OCI-LY7 (cell line): ENCODE results near the gene ARFIP1. TPM values are rescaled to one million over a fixed set of nuclear protein-coding genes. Genes with fewer than 3 reads are reported as not detected.

Experiments used
- BruUV-seq: library from RNA; stranded (reverse); fragments of 400-500 nt; replicated peaks from 2 replicates; lab custom pipeline; 2021; lab: Mats Ljungman, UMichigan
- CTCF ChIA-PET: fragments of 300-600 bp; sonication (Branson Sonifier 250); formaldehyde crosslinking; loops from one replicate; lab custom pipeline; 2022; ENCODE audit warnings: antibody characterized with exemption; ENCODE audit not compliant: unreplicated experiment; lab: Charles Lee
- POLR2A ChIA-PET: fragments of 300-600 bp; sonication (Branson Sonifier 250); formaldehyde crosslinking; loops from one replicate; lab custom pipeline; 2022; ENCODE audit warnings: antibody characterized with exemption; lab: Charles Lee
- DNase-seq: peaks from one replicate; pipeline ENCODE4 v3.0.0-alpha.2; 2015; ENCODE audit warnings: low spot score
- H2AFZ ChIP-seq: fragments of 200-600 bp; sonication (generic), shearing (Covaris generic); 2 replicates; pipeline ENCODE4 v1.6.1; 2014; ENCODE audit warnings: mild to moderate bottlenecking, antibody characterized with exemption, low read length, moderate library complexity
- H3K27ac ChIP-seq: fragments of 200-600 bp; sonication (generic); 2 replicates; pipeline ENCODE4 v1.5.1; 2014; ENCODE audit warnings: mixed run types, low read depth, mild to moderate bottlenecking, moderate library complexity, low read length, inconsistent platforms; ENCODE audit not compliant: poor library complexity, severe bottlenecking
- H3K36me3 ChIP-seq: fragments of 200-600 bp; sonication (generic); 2 replicates; pipeline ENCODE4 v1.6.1; 2014; ENCODE audit warnings: mild to moderate bottlenecking, antibody characterized with exemption, low read length, moderate library complexity, mixed read lengths; ENCODE audit not compliant: insufficient read depth
- H3K4me1 ChIP-seq: fragments of 200-600 bp; sonication (generic); 2 replicates; pipeline ENCODE4 v1.5.1; 2014; ENCODE audit warnings: mild to moderate bottlenecking, low read length; ENCODE audit not compliant: insufficient read depth, poor library complexity, severe bottlenecking
- H3K4me2 ChIP-seq: fragments of 200-600 bp; sonication (generic); 2 replicates; pipeline ENCODE4 v1.6.1; 2014; ENCODE audit warnings: mild to moderate bottlenecking, low read length
- H3K4me3 ChIP-seq: fragments of 200-600 bp; sonication (generic); 2 replicates; pipeline ENCODE4 v1.5.1; 2014; ENCODE audit warnings: mild to moderate bottlenecking, low read depth, low read length; ENCODE audit not compliant: poor library complexity, severe bottlenecking
- H3K79me2 ChIP-seq: fragments of 200-600 bp; sonication (generic); 2 replicates; pipeline ENCODE4 v1.6.1; 2016; ENCODE audit warnings: low read depth, mild to moderate bottlenecking, low read length, moderate library complexity, mixed read lengths; ENCODE audit not compliant: insufficient read depth
- H3K9me2 ChIP-seq: fragments of 200-600 bp; sonication (generic); 2 replicates; pipeline ENCODE4 v1.6.1; 2016; ENCODE audit warnings: mild to moderate bottlenecking, low read length, mixed read lengths; ENCODE audit not compliant: insufficient read depth
- H3K9me3 ChIP-seq: fragments of 200-600 bp; sonication (generic); 2 replicates; pipeline ENCODE4 v1.6.1; 2014; ENCODE audit warnings: mild to moderate bottlenecking, mixed run types, low read length, mixed read lengths
- H4K20me1 ChIP-seq: fragments of 200-600 bp; sonication (generic); 2 replicates; pipeline ENCODE4 v1.6.1; 2014; ENCODE audit warnings: mild to moderate bottlenecking, antibody characterized with exemption, low read length, moderate library complexity, mixed read lengths; ENCODE audit not compliant: insufficient read depth
- EZH2phosphoT487 ChIP-seq: fragments of 200-600 bp; sonication (generic); IDR thresholded peaks from 2 replicates; pipeline ENCODE4 v1.6.1; 2018; ENCODE audit warnings: low read depth, borderline replicate concordance, mild to moderate bottlenecking, mixed run types, antibody characterized with exemption, low read length, moderate library complexity, mixed read lengths
- intact Hi-C: fragments of 100-400 bp; cut with micrococcal nuclease; formaldehyde crosslinking; loops from one replicate; pipeline ENCODE4 v1.10.0; 2022; ENCODE audit not compliant: unreplicated experiment
- total RNA-seq, 2 experiments: library from RNA; depleted of rRNA in 1 of 2; stranded (reverse); fragments of >200 nt in 1 of 2; shearing (Covaris generic) in 1 of 2; gene quantifications; 2 replicates each; pipeline ENCODE4 v1.2.3, GENCODE V29; 2014 to 2022
- TF ChIP-seq, protein P1 (sequence below): fragments of 200-600 bp; sonication (generic); conservative IDR thresholded peaks from 2 replicates; pipeline ENCODE4 v1.5.1; 2014; ENCODE audit warnings: mild to moderate bottlenecking, antibody characterized with exemption, low read length, moderate library complexity, mixed read lengths

ARFIP1 gene
- total RNA-seq, 2 experiments from 2014 or later = 27.0 to 29.3 TPM

DNA sequence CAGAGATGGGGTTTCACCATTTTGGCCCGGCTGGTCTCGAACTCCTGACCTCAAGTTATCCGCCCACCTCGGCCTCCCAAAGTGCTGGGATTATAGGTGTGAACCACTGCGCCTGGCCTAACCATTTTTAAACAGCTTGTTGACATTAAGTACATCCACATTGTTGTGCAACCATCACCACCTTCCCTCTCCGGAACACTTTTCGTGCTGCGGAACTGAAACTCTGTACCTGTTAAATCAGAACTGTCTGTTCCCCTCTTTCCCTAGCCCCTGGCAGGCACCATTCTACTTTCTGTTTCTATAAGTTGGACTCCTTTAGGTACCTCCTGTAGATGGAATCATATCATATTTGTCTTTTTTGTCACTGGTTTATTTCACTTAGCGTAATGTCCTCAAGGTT lies 165.9 kb downstream of the ARFIP1 start:
- DNase-seq = no peak
- intact Hi-C loops = no loop called here
- H2AFZ ChIP-seq = no peak overlapping the region
- H3K4me3 ChIP-seq = no peak overlapping the region
- no TSS peak for BruUV-seq
- H3K9me2 ChIP-seq = no peaks in the 10 kb centered on the region
- no peaks in the 10 kb centered on the region for H3K9me3 ChIP-seq
- H4K20me1 ChIP-seq = no peaks in the 10 kb centered on the region
- no peaks in the 10 kb centered on the region for H3K36me3 ChIP-seq
- TF ChIP-seq EZH2phosphoT487 = no peak
- TF ChIP-seq, protein P1, sequence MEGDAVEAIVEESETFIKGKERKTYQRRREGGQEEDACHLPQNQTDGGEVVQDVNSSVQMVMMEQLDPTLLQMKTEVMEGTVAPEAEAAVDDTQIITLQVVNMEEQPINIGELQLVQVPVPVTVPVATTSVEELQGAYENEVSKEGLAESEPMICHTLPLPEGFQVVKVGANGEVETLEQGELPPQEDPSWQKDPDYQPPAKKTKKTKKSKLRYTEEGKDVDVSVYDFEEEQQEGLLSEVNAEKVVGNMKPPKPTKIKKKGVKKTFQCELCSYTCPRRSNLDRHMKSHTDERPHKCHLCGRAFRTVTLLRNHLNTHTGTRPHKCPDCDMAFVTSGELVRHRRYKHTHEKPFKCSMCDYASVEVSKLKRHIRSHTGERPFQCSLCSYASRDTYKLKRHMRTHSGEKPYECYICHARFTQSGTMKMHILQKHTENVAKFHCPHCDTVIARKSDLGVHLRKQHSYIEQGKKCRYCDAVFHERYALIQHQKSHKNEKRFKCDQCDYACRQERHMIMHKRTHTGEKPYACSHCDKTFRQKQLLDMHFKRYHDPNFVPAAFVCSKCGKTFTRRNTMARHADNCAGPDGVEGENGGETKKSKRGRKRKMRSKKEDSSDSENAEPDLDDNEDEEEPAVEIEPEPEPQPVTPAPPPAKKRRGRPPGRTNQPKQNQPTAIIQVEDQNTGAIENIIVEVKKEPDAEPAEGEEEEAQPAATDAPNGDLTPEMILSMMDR = no peak
- H3K79me2 ChIP-seq = no peaks in the 10 kb centered on the region
- CTCF ChIA-PET = no interaction called here
- no peak overlapping the region for H3K4me2 ChIP-seq
- POLR2A ChIA-PET = no interaction called here
- no peaks in the 10 kb centered on the region for H3K4me1 ChIP-seq
- no peak overlapping the region for H3K27ac ChIP-seq

DNA sequence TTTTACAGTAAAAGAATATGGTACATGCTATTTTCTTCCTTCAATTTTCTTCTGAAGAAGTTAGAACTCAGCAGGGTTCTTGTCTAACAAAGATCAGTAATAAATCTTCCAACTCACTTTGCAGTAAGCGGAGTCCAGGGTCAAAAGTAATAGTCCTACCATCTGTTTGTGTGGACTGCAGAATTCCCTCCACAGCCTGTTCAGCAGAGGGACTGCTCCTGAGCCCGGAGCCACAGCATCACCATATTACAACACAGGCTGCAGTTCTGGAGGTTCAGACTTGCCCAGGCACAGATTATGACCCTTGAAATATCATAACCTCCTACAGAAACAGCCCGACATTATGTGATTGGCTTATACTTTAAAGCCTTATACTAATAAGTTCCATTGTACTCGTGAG lies 166.7 kb downstream of the ARFIP1 start:
- Histone ChIP-seq H3K79me2 (no peaks in the 10 kb centered on the region), H3K4me1 (no peaks in the 10 kb centered on the region), H3K4me3 (no peak overlapping the region), H3K9me2 (no peaks in the 10 kb centered on the region), H3K27ac (no peak overlapping the region), H3K4me2 (no peak overlapping the region), H2AFZ (no peak overlapping the region), H3K36me3 (no peaks in the 10 kb centered on the region), H3K9me3 (no peaks in the 10 kb centered on the region), H4K20me1 (no peaks in the 10 kb centered on the region)
- ChIA-PET POLR2A (no interaction called here), CTCF (no interaction called here)
- no peak for DNase-seq
- intact Hi-C loops = no loop called here
- no peak for TF ChIP-seq EZH2phosphoT487
- TF ChIP-seq, protein P1 = no peak
- no TSS peak for BruUV-seq

DNA sequence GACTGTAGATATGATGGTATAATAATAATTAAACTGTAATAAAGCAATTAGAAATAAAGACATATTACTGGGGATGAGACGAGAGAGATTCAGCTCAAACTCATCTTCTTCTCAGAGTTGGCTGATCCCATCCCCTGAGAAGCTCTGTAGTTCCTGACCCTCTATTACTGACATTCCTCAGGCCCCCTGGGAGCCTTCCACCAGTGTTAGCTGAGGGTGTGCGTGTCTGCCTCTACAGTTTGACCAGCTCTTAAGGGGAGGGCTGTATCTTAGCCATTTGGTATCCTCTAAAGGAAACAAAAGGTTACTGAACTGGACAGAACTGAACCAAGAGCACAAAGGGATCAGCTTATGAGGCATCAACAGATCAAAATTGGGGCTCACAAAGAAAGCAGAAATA lies 167.6 kb downstream of the ARFIP1 start:
- POLR2A ChIA-PET = no interaction called here
- CTCF ChIA-PET = no interaction called here
- Histone ChIP-seq H2AFZ (no peak overlapping the region), H4K20me1 (no peaks in the 10 kb centered on the region), H3K9me2 (no peaks in the 10 kb centered on the region), H3K4me2 (no peak overlapping the region), H3K36me3 (no peaks in the 10 kb centered on the region), H3K79me2 (no peaks in the 10 kb centered on the region), H3K27ac (no peak overlapping the region), H3K4me1 (no peaks in the 10 kb centered on the region), H3K9me3 (no peaks in the 10 kb centered on the region), H3K4me3 (no peak overlapping the region)
- no peak for TF ChIP-seq EZH2phosphoT487
- TF ChIP-seq, protein P1 = no peak
- DNase-seq = no peak
- intact Hi-C loops = no loop called here
- BruUV-seq = no TSS peak
